HCEC 1CT (cell line): ENCODE measurements around the gene CTNND2.

ENCODE experiments used
- DNase-seq: peaks from one replicate; pipeline ENCODE4 v3.0.0-alpha.2; 2017

The CTNND2 gene

DNA sequence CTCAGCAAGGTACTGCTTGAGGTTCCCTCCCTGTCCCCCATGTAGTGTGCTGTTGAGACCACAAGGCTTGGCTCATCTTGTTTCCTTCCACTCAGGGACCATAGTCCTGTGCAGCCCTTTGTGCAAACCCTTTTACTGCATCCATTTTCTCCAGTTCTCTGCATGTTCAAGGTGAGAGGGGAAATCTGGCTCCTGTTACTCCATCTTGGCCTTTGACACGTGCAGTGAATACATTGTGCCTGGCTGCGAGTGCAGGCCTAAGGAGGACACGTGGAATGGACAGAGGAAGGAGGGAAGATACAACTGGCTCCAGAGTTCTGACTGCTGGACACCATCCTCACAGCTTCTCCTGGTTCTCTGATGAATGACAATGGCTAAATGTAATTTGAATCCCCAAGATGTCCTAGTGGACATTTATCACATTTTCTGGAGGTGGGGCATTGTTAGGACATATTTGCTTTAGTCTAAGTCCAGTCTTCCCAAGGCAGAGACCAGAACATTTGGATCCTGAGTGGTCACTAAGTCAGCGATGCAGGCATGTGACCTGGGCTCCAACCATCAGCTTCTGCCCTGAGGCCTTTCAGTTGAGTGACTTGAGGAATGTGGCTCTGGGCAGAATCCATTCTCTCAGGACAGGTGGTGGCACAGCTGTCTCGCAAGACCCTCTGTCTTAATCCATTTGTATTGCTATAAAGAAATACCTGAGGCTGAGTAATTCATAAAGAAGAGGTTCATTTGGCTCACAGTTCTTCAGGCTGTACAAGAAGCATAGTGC lies 954.2 kb downstream of the CTNND2 start:
- no peak for DNase-seq

DNA sequence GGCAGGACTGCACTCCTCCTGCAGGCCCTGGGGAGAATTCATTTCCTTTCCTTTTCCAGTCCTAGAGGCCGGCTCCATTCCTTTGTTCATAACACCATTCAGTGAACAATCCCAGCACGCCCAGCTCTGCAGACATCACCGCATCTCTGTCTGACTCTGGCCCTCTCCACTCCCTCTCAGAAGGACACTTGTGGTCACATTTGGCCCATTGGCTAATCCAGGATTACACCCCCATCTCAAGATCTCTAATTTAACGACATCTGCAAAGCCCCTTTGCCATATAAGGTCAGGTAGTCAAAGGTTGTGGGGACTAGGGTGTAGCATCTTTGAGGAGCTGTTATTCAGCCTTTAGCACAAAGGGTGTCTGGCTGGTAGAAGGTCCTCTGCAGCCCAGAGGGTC lies 958.2 kb downstream of the CTNND2 start:
- no peak for DNase-seq

DNA sequence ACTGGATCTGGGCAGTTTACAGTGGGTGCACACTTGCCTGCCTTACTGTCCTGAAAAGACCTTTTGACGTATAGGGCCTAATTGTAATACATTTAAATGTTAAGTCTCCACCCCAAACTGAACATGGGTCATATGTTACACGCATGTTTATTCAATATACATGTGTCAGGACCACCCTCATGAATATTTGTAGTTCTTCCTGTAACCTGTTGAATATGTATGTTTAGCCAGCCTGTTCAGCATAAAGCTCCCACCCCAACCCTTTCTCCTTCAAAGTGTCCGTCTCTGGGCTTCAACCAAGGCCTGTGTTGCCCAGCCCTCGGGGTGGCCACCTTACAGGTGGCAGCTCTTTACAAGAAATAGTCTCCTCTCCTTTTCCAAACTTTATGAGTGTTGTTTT lies 962.3 kb downstream of the CTNND2 start:
- no peak for DNase-seq

DNA sequence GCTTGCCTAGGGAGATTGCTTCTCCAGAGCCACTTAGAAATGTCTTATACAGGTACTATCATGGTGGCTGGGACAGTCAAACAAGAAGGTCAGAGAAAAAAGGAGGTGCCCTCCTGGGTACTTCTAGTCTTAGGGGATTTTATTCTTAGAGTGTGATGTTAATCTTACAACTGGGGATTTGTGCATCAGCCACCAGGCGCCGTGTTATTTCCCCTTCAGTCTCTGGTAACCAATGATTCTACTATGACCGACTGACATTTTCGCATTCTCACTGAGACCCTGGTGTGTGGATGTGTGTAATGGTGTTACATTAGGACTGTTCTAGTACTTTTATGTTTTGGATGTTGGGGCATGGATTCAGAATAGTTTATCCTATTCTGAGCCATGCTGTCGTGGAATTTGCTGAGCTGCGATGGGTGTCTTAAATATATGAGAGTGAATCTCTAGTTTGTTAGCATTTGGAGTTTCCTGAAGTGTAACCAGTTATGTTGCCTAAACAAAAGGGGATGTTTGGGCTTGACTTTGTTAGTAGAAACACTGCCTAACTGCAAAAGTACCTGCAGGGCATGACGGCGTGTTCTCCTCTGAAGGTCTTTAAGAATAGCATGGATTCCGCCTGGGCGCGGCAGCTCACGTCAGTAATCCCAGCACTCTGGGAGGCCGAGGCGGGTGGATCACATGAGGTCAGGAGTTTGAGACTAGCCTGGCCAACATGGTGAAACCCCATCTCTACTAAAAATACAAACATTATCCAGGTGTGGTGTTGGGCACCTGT lies 968.0 kb downstream of the CTNND2 start:
- no peak for DNase-seq

GRCh38 chr5:10935536-10935935 lies 968.7 kb downstream of the CTNND2 start:
- DNase-seq, result no peak

DNA sequence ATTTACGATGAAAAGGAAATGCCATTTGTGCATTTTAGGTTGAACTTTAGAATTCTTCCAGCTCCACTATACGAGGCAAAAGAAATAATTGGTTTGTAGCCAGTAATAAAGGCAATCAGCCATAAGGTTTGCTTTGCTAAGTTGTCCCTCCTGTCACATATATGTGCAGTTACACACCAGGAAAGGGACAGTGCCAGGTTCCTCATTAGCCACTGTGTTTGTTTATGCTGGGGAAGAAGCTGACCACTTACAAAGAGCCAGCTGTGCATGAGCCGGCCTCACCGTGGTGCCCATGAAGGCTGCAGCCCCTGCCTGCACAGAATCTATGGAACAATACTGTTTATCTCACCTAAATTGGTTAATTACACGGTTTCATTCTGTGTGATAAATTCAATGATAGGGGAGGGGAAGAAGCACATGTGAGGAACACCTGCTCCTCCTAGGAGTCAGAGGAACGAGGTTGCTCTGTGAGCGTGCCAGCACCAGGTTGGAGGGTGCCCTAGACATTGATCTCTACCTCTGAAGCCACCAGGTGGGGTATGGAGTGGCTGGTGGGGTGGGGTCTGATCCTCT lies 969.4 kb downstream of the CTNND2 start:
- DNase-seq, result no peak

DNA sequence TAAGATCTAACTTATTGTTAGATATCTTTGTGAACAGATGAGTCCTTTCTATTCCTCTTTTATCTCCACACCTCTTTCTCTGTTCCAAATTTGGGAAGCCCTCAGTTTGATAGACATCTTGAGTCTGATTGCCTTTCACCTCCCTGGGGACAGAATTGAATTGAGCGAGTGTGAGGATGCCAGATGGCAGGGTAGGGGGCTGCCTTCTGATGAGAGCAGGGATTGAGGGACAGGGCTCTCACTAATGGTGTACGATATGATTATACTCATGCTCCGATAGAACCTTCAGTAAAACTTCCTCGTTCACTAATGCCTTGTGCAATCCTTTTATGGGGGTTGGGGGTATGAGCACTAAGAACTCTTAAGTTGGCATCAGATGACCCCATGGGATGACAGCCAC lies 971.1 kb downstream of the CTNND2 start:
- DNase-seq, result no peak

DNA sequence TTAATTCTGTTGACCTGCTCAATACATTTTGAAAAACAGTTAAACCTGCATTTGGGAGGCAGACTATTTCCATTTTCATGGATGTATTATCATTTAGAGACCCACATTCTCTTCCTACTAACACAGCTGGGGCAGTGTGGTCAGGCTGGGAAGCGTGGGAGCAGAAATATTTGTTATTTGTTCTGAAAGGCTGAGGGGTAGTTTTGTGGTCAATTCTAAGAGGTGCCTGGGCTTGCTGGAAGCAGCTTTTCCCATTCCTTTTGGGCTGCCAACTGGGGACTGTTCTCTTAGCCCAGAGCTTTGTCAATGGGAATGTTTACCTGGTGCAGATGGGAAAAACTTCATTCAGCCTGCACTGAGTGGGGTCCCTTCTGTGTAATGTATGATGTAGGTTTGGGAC lies 971.8 kb downstream of the CTNND2 start:
- no peak for DNase-seq

- DNase-seq, result no peak
Measured at GRCh38 chr5:10927608-10928007, 976.6 kb downstream of the CTNND2 start.

DNA sequence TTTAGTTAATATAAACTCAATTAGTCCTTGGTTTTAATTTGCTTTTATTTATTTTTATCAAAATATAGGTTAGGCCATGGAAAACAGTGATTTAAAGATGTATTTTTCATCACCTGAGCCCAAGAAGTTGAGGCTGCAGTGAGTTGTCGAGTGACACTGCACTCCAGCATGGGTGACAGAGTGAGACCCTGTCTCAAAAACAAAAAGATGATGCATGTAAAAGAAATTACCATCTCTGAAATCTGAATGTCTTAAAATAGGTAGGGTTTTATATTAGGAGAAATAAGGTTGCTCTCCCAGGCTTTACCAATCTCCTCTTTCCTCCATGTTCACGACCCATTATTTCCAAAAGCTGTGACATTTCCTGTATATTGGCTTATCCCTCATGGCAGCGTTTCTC lies 980.9 kb downstream of the CTNND2 start:
- no peak for DNase-seq
